ENCODE data around the gene WFDC5. TPM values are rescaled to one million over a fixed set of nuclear protein-coding genes. Genes with fewer than 3 reads are reported as not detected.
"Not testable (repeated sequence)": the region's sequence is repeated elsewhere in the genome, so short reads cannot be mapped to it uniquely, and the experiment has no call there.

Gene WFDC5
- total RNA-seq = not detected

- peaks cover 0 to 4% (median 2%) of the 10 kb centered on the region in 4 donors for H3K4me1 ChIP-seq
- H3K9me3 ChIP-seq = no peaks in the 10 kb centered on the region
- no peak within 1 kb of the TSS for H3K27ac ChIP-seq
- H3K4me3 ChIP-seq = no peak within 1 kb of the TSS
- TF ChIP-seq POLR2AphosphoS5 (IDR thresholded peaks at IDR 0.05) (no peak), CTCF (IDR thresholded peaks at IDR 0.05) (no peak)
- WGBS, 2 donors (ENCODE audit: low coverage in 1 of 2) = 65% methylated on average over 15 of the region's 16 CpGs; no CpG with 5 or more reads in 1 of the 2 donors
- DNase-seq = no peak
- no peaks in the 10 kb centered on the region for H3K36me3 ChIP-seq
- intact Hi-C loops (cut with DNase I; ENCODE audit: low total_unique reads) = no loop called here
- peaks cover 10% of the 10 kb centered on the region for H3K27me3 ChIP-seq
- in situ Hi-C loops (cut with MboI; ENCODE audit: low pct_ligation_motif_present in 1 of 4, low pct_unique_long_range_greater_than_20kb in 1 of 4, low sequenced_read_pairs in 3 of 4) = loop anchor here in 1 of 4 donors (25.0 kb wide), 1 partner anchor 173 kb away; no protein-coding TSS in a partner anchor
Observed at GRCh38 chr20:45114465-45115385, at the start of gene WFDC5. WFDC5 (minus strand) TSS chr20:45115174; CDS start chr20:45115083, 91 bp downstream.

- in situ Hi-C loops (cut with MboI; ENCODE audit: low pct_ligation_motif_present in 1 of 4, low pct_unique_long_range_greater_than_20kb in 1 of 4, low sequenced_read_pairs in 3 of 4) = no loop called here
- WGBS, 2 donors (ENCODE audit: low coverage in 1 of 2) = 25 to 38% methylated on average over 1 of the region's 1 CpG
- no peaks in the 10 kb centered on the region for H3K27me3 ChIP-seq
- peak overlapping the region; percentile 55 to 73 (median 62) for H3K27ac ChIP-seq
- peaks cover 0 to 27% (median 15%) of the 10 kb centered on the region in 4 donors for H3K4me1 ChIP-seq
- H3K4me3 ChIP-seq = no peak overlapping the region
- intact Hi-C loops (cut with DNase I; ENCODE audit: low total_unique reads) = no loop called here
- TF ChIP-seq POLR2A (IDR thresholded peaks at IDR 0.05) (no peak), EP300 (IDR thresholded peaks at IDR 0.05; ENCODE audit: low read depth) (no peak), POLR2AphosphoS5 (IDR thresholded peaks at IDR 0.05) (no peak), CTCF (IDR thresholded peaks at IDR 0.05) (no peak)
- peak; percentile 83 for DNase-seq
- H3K36me3 ChIP-seq = no peaks in the 10 kb centered on the region
- peaks cover 13 to 22% of the 10 kb centered on the region in 2 donors for H3K9me3 ChIP-seq
Observed at GRCh38 chr20:45163083-45163803, 48.3 kb upstream of the WFDC5 start.

- Histone ChIP-seq H3K27ac (peak overlapping the region; percentile 58 to 75 (median 67)), H3K4me1 (peaks cover 7 to 27% (median 19%) of the 10 kb centered on the region in 4 donors), H3K36me3 (no peaks in the 10 kb centered on the region), H3K4me3 (no peak overlapping the region), H3K9me3 (peaks cover 8 to 22% of the 10 kb centered on the region in 2 donors), H3K27me3 (no peaks in the 10 kb centered on the region)
- no peak for DNase-seq
- WGBS, 2 donors (ENCODE audit: low coverage in 1 of 2) = 14% methylated on average over 1 of the region's 1 CpG; no CpG with 5 or more reads in 1 of the 2 donors
- TF ChIP-seq POLR2A (IDR thresholded peaks at IDR 0.05) (no peak), CTCF (IDR thresholded peaks at IDR 0.05) (no peak), EP300 (IDR thresholded peaks at IDR 0.05; ENCODE audit: low read depth) (no peak), POLR2AphosphoS5 (IDR thresholded peaks at IDR 0.05) (peak in 1 of 3 donors; percentile 57)
- intact Hi-C loops (cut with DNase I; ENCODE audit: low total_unique reads) = no loop called here
- in situ Hi-C loops (cut with MboI; ENCODE audit: low pct_ligation_motif_present in 1 of 4, low pct_unique_long_range_greater_than_20kb in 1 of 4, low sequenced_read_pairs in 3 of 4) = no loop called here
Observed at GRCh38 chr20:45157962-45158361, 43.0 kb upstream of the WFDC5 start.

GRCh38 chr20:45156713-45157112, 41.7 kb upstream of the WFDC5 start:
- peaks cover 8 to 22% of the 10 kb centered on the region in 2 donors for H3K9me3 ChIP-seq
- WGBS, 2 donors (ENCODE audit: low coverage in 1 of 2) = 58 to 89% methylated on average over 1 to 2 of the region's 2 CpGs
- H3K4me1 ChIP-seq = peaks cover 7 to 21% (median 16%) of the 10 kb centered on the region in 4 donors
- H3K27ac ChIP-seq = no peak overlapping the region
- DNase-seq = no peak
- H3K4me3 ChIP-seq = no peak overlapping the region
- intact Hi-C loops (cut with DNase I; ENCODE audit: low total_unique reads) (no loop called here), in situ Hi-C loops (cut with MboI; ENCODE audit: low pct_ligation_motif_present in 1 of 4, low pct_unique_long_range_greater_than_20kb in 1 of 4, low sequenced_read_pairs in 3 of 4) (no loop called here)
- TF ChIP-seq CTCF (IDR thresholded peaks at IDR 0.05) (no peak), POLR2A (IDR thresholded peaks at IDR 0.05) (no peak), EP300 (IDR thresholded peaks at IDR 0.05; ENCODE audit: low read depth) (no peak), POLR2AphosphoS5 (IDR thresholded peaks at IDR 0.05) (no peak)
- H3K36me3 ChIP-seq = no peaks in the 10 kb centered on the region
- H3K27me3 ChIP-seq = no peaks in the 10 kb centered on the region

- H3K27ac ChIP-seq; in situ Hi-C loops (cut with MboI; ENCODE audit: low pct_ligation_motif_present in 1 of 4, low pct_unique_long_range_greater_than_20kb in 1 of 4, low sequenced_read_pairs in 3 of 4); intact Hi-C loops (cut with DNase I; ENCODE audit: low total_unique reads); H3K36me3 ChIP-seq; H3K27me3 ChIP-seq; H3K4me3 ChIP-seq; DNase-seq: not testable (repeated sequence)
- WGBS, 2 donors (ENCODE audit: low coverage in 1 of 2) = 78 to 80% methylated on average over 1 of the region's 1 CpG
- Histone ChIP-seq H3K4me1 (peaks cover 7 to 21% (median 16%) of the 10 kb centered on the region in 4 donors), H3K9me3 (peaks cover 8 to 16% of the 10 kb centered on the region in 2 donors)
Observed at GRCh38 chr20:45154794-45155193, 39.8 kb upstream of the WFDC5 start.
